Upper lobe of right lung (tissue), 1 donor: ENCODE data around the gene TMEM176B. TPM values are rescaled to one million over a fixed set of nuclear protein-coding genes. Genes with fewer than 3 reads are reported as not detected.

Source experiments
- ATAC-seq: fragments of 200-7000 bp; cut with Tn5 transposase; one replicate; pipeline ENCODE4 v1.9.1; 2020; ENCODE audit warnings: mild to moderate bottlenecking, moderate library complexity
- DNase-seq: peaks from one replicate; pipeline ENCODE4 v3.0.0-alpha.2; 2020
- H3K27ac ChIP-seq: fragments of 200-600 bp; one replicate; pipeline ENCODE4 v1.8.0; 2022
- H3K27me3 ChIP-seq: fragments of 200-600 bp; one replicate; pipeline ENCODE4 v1.8.0; 2022; ENCODE audit warnings: mild to moderate bottlenecking
- H3K36me3 ChIP-seq: fragments of 200-600 bp; one replicate; pipeline ENCODE4 v1.8.0; 2022
- H3K4me1 ChIP-seq: fragments of 200-600 bp; one replicate; pipeline ENCODE4 v1.8.0; 2022
- H3K4me3 ChIP-seq: fragments of 200-600 bp; one replicate; pipeline ENCODE4 v1.8.0; 2022; ENCODE audit warnings: mild to moderate bottlenecking
- H3K9me3 ChIP-seq: fragments of 200-600 bp; one replicate; pipeline ENCODE4 v1.8.0; 2022
- CTCF ChIP-seq: fragments of 200-600 bp; IDR thresholded peaks from one replicate; pipeline ENCODE4 v1.8.0; 2022; ENCODE audit warnings: antibody characterized with exemption
- intact Hi-C: fragments of 100-400 bp; cut with DNase I; formaldehyde crosslinking; loops from one replicate; pipeline ENCODE4 v1.11.0; 2022
- total RNA-seq: library from RNA; stranded (reverse); fragmentation: NEBNext Ultra II Directional; extraction: Animal tissue kit (Norgen Biotek cat#: 25700); gene quantifications from one replicate; pipeline ENCODE4 v1.2.1, GENCODE V29; 2021
- donor health status: DM: no; HTN: yes; CAD: no; lungs with severe emphysema.

Gene TMEM176B
- total RNA-seq, 1 donor from 2014 or later: 68.2 TPM

- TF ChIP-seq CTCF: no peak
- Histone ChIP-seq H3K4me3 (no peak overlapping the region), H3K27ac (peak overlapping the region; percentile 11), H3K36me3 (peaks cover 26% of the 10 kb centered on the region), H3K27me3 (no peaks in the 10 kb centered on the region), H3K9me3 (no peaks in the 10 kb centered on the region), H3K4me1 (peaks cover 8% of the 10 kb centered on the region)
- ATAC-seq (no peak), DNase-seq (no peak)
- intact Hi-C loops: loop anchor here (10.0 kb wide), 1 partner anchor 109 kb away; the partner anchor contains the start of gene GIMAP6
Measured at GRCh38 chr7:150744041-150744656, 56.0 kb downstream of the TMEM176B start.

DNA sequence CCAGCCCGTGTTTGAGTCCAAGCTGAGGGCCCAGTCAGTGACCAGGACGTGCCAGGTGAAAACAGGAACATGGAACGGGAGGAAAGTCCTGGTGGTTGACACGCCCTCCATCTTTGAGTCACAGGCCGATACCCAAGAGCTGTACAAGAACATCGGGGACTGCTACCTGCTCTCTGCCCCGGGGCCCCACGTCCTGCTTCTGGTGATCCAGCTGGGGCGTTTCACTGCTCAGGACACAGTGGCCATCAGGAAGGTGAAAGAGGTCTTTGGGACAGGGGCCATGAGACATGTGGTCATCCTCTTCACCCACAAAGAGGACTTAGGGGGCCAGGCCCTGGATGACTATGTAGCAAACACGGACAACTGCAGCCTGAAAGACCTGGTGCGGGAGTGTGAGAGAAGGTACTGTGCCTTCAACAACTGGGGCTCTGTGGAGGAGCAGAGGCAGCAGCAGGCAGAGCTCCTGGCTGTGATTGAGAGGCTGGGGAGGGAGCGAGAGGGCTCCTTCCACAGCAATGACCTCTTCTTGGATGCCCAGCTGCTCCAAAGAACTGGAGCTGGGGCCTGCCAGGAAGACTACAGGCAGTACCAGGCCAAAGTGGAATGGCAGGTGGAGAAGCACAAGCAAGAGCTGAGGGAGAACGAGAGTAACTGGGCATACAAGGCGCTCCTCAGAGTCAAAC, 57.7 kb downstream of the TMEM176B start:
- Histone ChIP-seq H3K4me3 (peak overlapping the region; percentile 61), H3K27ac (no peak overlapping the region), H3K9me3 (no peaks in the 10 kb centered on the region), H3K4me1 (peaks cover 13% of the 10 kb centered on the region), H3K36me3 (peaks cover 26% of the 10 kb centered on the region), H3K27me3 (no peaks in the 10 kb centered on the region)
- DNase-seq: no peak
- intact Hi-C loops: loop anchor here (10.0 kb wide), 1 partner anchor 108 kb away; the partner anchor contains the start of gene GIMAP6
- ATAC-seq: no peak
- no peak for TF ChIP-seq CTCF

Other genes with a start within 250 kb of the TMEM176B start
- 83.3 TPM for gene GIMAP4, start 233.0 kb downstream of the TMEM176B start, total RNA-seq
- 61.7 TPM for gene GIMAP6, start 168.0 kb downstream of the TMEM176B start, total RNA-seq
- 33.0 TPM for gene GIMAP2, start 114.7 kb downstream of the TMEM176B start, total RNA-seq
- 13.0 TPM for gene GIMAP1, start 83.8 kb downstream of the TMEM176B start, total RNA-seq
- gene GIMAP5, start 62.9 kb downstream of the TMEM176B start, total RNA-seq: 41.8 TPM
- 63.7 TPM for gene TMEM176A, start 405 bp upstream of the TMEM176B start, total RNA-seq
- 0.64 TPM for gene AOC1, start 52.2 kb upstream of the TMEM176B start, total RNA-seq
- 3.6 TPM for gene KCNH2, start 178.0 kb upstream of the TMEM176B start, total RNA-seq
- gene NOS3, start 190.7 kb upstream of the TMEM176B start, total RNA-seq: 42.9 TPM
- gene ATG9B, start 224.1 kb upstream of the TMEM176B start, total RNA-seq: 0.17 TPM
- gene ABCB8, start 228.1 kb upstream of the TMEM176B start, total RNA-seq: 40.6 TPM
- 2.6 TPM for gene ASIC3, start 248.2 kb upstream of the TMEM176B start, total RNA-seq